Osteocyte (in vitro differentiated cells): ENCODE data around the gene TRIP11. TPM values are rescaled to one million over a fixed set of nuclear protein-coding genes. Genes with fewer than 3 reads are reported as not detected.

ENCODE experiments used
- DNase-seq: peaks from one replicate; pipeline ENCODE4 v3.0.0; 2021; ENCODE audit warnings: mixed read lengths; ENCODE audit not compliant: unreplicated experiment; ENCODE audit errors: extremely low spot score
- H3K27ac Mint-ChIP-seq: one replicate; pipeline ENCODE4 v1.8.0; 2021; ENCODE audit warnings: mild to moderate bottlenecking, mixed read lengths; ENCODE audit not compliant: unreplicated experiment
- H3K27me3 Mint-ChIP-seq: one replicate; pipeline ENCODE4 v1.8.0; 2021; ENCODE audit warnings: mixed read lengths; ENCODE audit not compliant: unreplicated experiment
- H3K36me3 Mint-ChIP-seq: one replicate; pipeline ENCODE4 v1.8.0; 2021; ENCODE audit warnings: mixed read lengths; ENCODE audit not compliant: unreplicated experiment
- H3K4me1 Mint-ChIP-seq: one replicate; pipeline ENCODE4 v1.8.0; 2021; ENCODE audit warnings: mixed read lengths; ENCODE audit not compliant: unreplicated experiment
- H3K4me3 Mint-ChIP-seq: one replicate; pipeline ENCODE4 v1.8.0; 2021; ENCODE audit warnings: mild to moderate bottlenecking, moderate library complexity, mixed read lengths; ENCODE audit not compliant: unreplicated experiment
- H3K9me3 Mint-ChIP-seq: one replicate; pipeline ENCODE4 v1.8.0; 2021; ENCODE audit warnings: mixed read lengths; ENCODE audit not compliant: unreplicated experiment
- CTCF ChIP-seq: fragments of 200-600 bp; sonication (generic); IDR thresholded peaks from 2 replicates; pipeline ENCODE4 v1.5.0; 2021; ENCODE audit warnings: antibody characterized with exemption, mild to moderate bottlenecking, moderate library complexity
- total RNA-seq: library from RNA; stranded (reverse); gene quantifications from 2 replicates; pipeline ENCODE4 v1.2.1, GENCODE V29; 2021

The TRIP11 gene
- total RNA-seq, 1 donor from 2014 or later: 75.1 TPM

GRCh38 chr14:91998667-91999570 is 40.9 kb downstream of the TRIP11 start:
- H3K4me3 Mint-ChIP-seq: no peak overlapping the region
- no peaks in the 10 kb centered on the region for H3K9me3 Mint-ChIP-seq
- no peaks in the 10 kb centered on the region for H3K27me3 Mint-ChIP-seq
- TF ChIP-seq CTCF: no peak
- no peak for DNase-seq
- H3K4me1 Mint-ChIP-seq: peaks cover 13% of the 10 kb centered on the region
- peaks cover 33% of the 10 kb centered on the region for H3K36me3 Mint-ChIP-seq
- no peak overlapping the region for H3K27ac Mint-ChIP-seq

GRCh38 chr14:91997492-91997891 is 42.4 kb downstream of the TRIP11 start:
- no peak for TF ChIP-seq CTCF
- H3K27ac Mint-ChIP-seq: peak overlapping the region; percentile 45
- DNase-seq: no peak
- H3K27me3 Mint-ChIP-seq: no peaks in the 10 kb centered on the region
- peaks cover 13% of the 10 kb centered on the region for H3K4me1 Mint-ChIP-seq
- H3K36me3 Mint-ChIP-seq: peaks cover 32% of the 10 kb centered on the region
- H3K4me3 Mint-ChIP-seq: no peak overlapping the region
- H3K9me3 Mint-ChIP-seq: no peaks in the 10 kb centered on the region

GRCh38 chr14:91996948-91997371 is 42.9 kb downstream of the TRIP11 start:
- Mint-ChIP-seq H3K4me1 (peaks cover 13% of the 10 kb centered on the region), H3K27me3 (no peaks in the 10 kb centered on the region), H3K9me3 (no peaks in the 10 kb centered on the region), H3K4me3 (no peak overlapping the region), H3K27ac (peak overlapping the region; percentile 20), H3K36me3 (peaks cover 34% of the 10 kb centered on the region)
- no peak for DNase-seq
- peak; percentile 74 for TF ChIP-seq CTCF

GRCh38 chr14:91987192-91987591 is 52.7 kb downstream of the TRIP11 start:
- no peak for DNase-seq
- Mint-ChIP-seq H3K36me3 (peaks cover 66% of the 10 kb centered on the region), H3K4me3 (no peak overlapping the region), H3K9me3 (no peaks in the 10 kb centered on the region), H3K27ac (no peak overlapping the region), H3K27me3 (no peaks in the 10 kb centered on the region), H3K4me1 (peaks cover 31% of the 10 kb centered on the region)
- TF ChIP-seq CTCF: no peak

- H3K27ac Mint-ChIP-seq: peak overlapping the region; percentile 45
These were observed 54.2 kb downstream of the TRIP11 start for GRCh38 chr14:91985521-91986255.

More at GRCh38 chr14:91985521-91986255, 54.2 kb downstream of the TRIP11 start:
- Mint-ChIP-seq H3K4me1 (peaks cover 32% of the 10 kb centered on the region), H3K36me3 (peaks cover 62% of the 10 kb centered on the region), H3K27me3 (no peaks in the 10 kb centered on the region), H3K4me3 (no peak overlapping the region), H3K9me3 (no peaks in the 10 kb centered on the region)
- TF ChIP-seq CTCF: no peak
- no peak for DNase-seq
